ENCODE results near the gene MPRIP.
A peak's percentile ranks its signal among the peaks of the same experiment; 100 is the strongest.

Gene MPRIP

GRCh38 chr17:17098551-17099179 is 56.4 kb downstream of the MPRIP start:
- in situ Hi-C loops (cut with HindIII; ENCODE audit: low sequenced_read_pairs): no loop called here
- no peak for TF ChIP-seq CTCF (IDR thresholded peaks at IDR 0.05; ENCODE audit: low read depth, low read length)

GRCh38 chr17:17102176-17102575 is 59.9 kb downstream of the MPRIP start:
- H3K4me3 ChIP-seq (ENCODE audit: low read depth, low read length): no peak overlapping the region
- no peak for DNase-seq (ENCODE audit: low read depth, low spot score)
- in situ Hi-C loops (cut with HindIII; ENCODE audit: low sequenced_read_pairs): no loop called here
- no peak for TF ChIP-seq CTCF (IDR thresholded peaks at IDR 0.05; ENCODE audit: low read depth, low read length)

More at GRCh38 chr17:17098551-17099179, 56.4 kb downstream of the MPRIP start:
- peak; percentile 31 for DNase-seq (ENCODE audit: low read depth, low spot score)
- no peak overlapping the region for H3K4me3 ChIP-seq (ENCODE audit: low read depth, low read length)

GRCh38 chr17:17103160-17103559 is 60.9 kb downstream of the MPRIP start:
- no peak for TF ChIP-seq CTCF (IDR thresholded peaks at IDR 0.05; ENCODE audit: low read depth, low read length)
- in situ Hi-C loops (cut with HindIII; ENCODE audit: low sequenced_read_pairs): no loop called here
- DNase-seq (ENCODE audit: low read depth, low spot score): no peak
- no peak overlapping the region for H3K4me3 ChIP-seq (ENCODE audit: low read depth, low read length)

- DNase-seq (ENCODE audit: low read depth, low spot score): no peak
- no peak for TF ChIP-seq CTCF (IDR thresholded peaks at IDR 0.05; ENCODE audit: low read depth, low read length)
- in situ Hi-C loops (cut with HindIII; ENCODE audit: low sequenced_read_pairs): no loop called here
- H3K4me3 ChIP-seq (ENCODE audit: low read depth, low read length): no peak overlapping the region
These were observed 61.8 kb downstream of the MPRIP start for GRCh38 chr17:17104036-17104435.

- H3K4me3 ChIP-seq (ENCODE audit: low read depth, low read length): no peak overlapping the region
- in situ Hi-C loops (cut with HindIII; ENCODE audit: low sequenced_read_pairs): no loop called here
- DNase-seq (ENCODE audit: low read depth, low spot score): no peak
- no peak for TF ChIP-seq CTCF (IDR thresholded peaks at IDR 0.05; ENCODE audit: low read depth, low read length)
These were observed 62.2 kb downstream of the MPRIP start for GRCh38 chr17:17104494-17104893.

GRCh38 chr17:17105976-17106375 is 63.7 kb downstream of the MPRIP start:
- H3K4me3 ChIP-seq (ENCODE audit: low read depth, low read length): no peak overlapping the region
- in situ Hi-C loops (cut with HindIII; ENCODE audit: low sequenced_read_pairs): no loop called here
- no peak for DNase-seq (ENCODE audit: low read depth, low spot score)
- TF ChIP-seq CTCF (IDR thresholded peaks at IDR 0.05; ENCODE audit: low read depth, low read length): no peak

All from astrocyte of the spinal cord (primary cell).